GM10248 (cell line): ENCODE measurements around the gene AMFR.

Experiments used
- CTCF ChIA-PET: fragments of 300-600 bp; sonication (Branson Sonifier 250); formaldehyde crosslinking; extraction: SDS; loops from one replicate; lab custom pipeline; 2021; ENCODE audit warnings: antibody characterized with exemption; lab: Yijun Ruan, JAX
- POLR2A ChIA-PET: fragments of 350-650 bp; sonication (Branson Sonifier 250); formaldehyde crosslinking; extraction: SDS; loops from one replicate; lab custom pipeline; 2020; ENCODE audit warnings: antibody characterized with exemption; lab: Yijun Ruan, JAX
- DNase-seq: peaks from one replicate; pipeline ENCODE4 v3.0.0; 2012; ENCODE audit errors: extremely low spot score
- CTCF ChIP-seq: IDR thresholded peaks from 2 replicates; pipeline ENCODE4 v1.5.1; 2012; ENCODE audit warnings: mild to moderate bottlenecking, low read depth; ENCODE audit errors: extremely low read depth, missing control alignments, control extremely low read depth

Gene AMFR

GRCh38 chr16:56368545-56368944 lies 56.8 kb downstream of the AMFR start:
- POLR2A ChIA-PET: no interaction called here
- TF ChIP-seq CTCF: no peak
- CTCF ChIA-PET: interaction anchor here (0.9 to 1.3 kb wide), 3 partner anchors 11 to 33 kb away, joined by 3 to 4 read pairs (median 3); no protein-coding TSS in a partner anchor
- DNase-seq: no peak

DNA sequence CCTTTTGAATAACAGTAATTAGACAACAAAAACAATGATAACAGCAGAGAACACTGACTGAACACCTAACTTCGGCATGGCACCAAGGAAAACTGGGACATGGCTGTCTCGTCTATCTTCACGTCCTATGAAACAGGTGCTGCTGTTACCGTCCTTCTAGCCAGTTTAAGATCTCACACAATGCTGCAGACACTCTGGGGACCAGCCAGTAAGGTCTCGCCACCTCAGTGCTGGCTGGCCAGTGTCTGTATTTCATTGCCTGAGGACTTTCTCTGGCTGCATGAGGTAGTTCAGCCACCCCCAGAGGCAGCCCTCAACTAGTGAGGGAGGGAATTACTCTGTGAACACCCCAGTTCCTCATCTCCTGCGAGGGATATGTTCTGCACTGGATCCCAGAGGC lies 57.6 kb downstream of the AMFR start:
- peak; percentile 8 for DNase-seq
- ChIA-PET CTCF (interaction anchor here (1.3 kb wide), 1 partner anchor 11 kb away, joined by 5 read pairs; no protein-coding TSS in a partner anchor), POLR2A (no interaction called here)
- TF ChIP-seq CTCF: no peak

DNA sequence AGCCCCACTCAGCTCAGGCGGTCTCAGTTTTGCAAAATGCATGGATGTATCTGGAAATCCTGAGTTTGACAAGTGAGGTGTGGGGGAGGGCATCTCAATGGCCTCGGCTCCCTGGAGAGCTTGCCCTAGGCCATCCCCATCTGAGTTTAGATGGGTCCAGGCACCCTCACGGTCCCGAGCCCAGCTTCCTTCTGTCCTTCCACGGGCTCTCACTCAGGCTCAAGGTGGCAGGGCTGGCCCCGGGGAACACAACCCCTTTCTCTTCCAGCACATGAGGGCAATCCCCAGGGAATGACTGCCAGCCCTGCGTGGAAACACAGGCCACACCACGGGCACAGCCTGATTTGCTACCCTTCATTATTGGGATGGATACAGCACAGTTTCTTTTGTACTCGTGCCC lies 58.4 kb downstream of the AMFR start:
- no peak for TF ChIP-seq CTCF
- no peak for DNase-seq
- CTCF ChIA-PET: interaction anchor here (1.1 to 1.3 kb wide), 2 partner anchors 11 to 13 kb away, joined by 3 to 5 read pairs; no protein-coding TSS in a partner anchor
- POLR2A ChIA-PET: no interaction called here

DNA sequence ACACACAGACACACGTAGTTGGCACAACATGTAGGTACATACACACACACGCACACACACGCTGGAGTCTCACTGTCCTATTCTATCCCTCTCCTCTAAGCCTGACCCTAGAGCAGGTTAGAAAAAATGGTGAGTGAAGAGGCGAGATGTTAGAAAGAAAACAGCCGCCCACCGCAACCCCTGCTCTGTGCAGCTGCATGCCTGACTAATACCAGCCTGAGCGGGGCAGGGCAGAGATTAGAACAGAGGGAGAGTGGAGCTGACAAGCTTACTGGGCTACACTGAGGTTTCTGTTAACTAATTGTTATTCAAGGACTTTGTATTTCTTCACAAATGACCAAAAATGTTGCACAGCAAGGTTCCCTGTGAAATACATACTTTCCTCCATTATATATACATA lies 59.8 kb downstream of the AMFR start:
- peak; percentile 6 for DNase-seq
- no peak for TF ChIP-seq CTCF
- ChIA-PET POLR2A (no interaction called here), CTCF (interaction anchor here (1.0 to 2.4 kb wide), 2 partner anchors 9 to 47 kb away, joined by 3 to 9 read pairs; no protein-coding TSS in a partner anchor)

- CTCF ChIA-PET: interaction anchor here (1.0 to 2.4 kb wide), 2 partner anchors 9 to 47 kb away, joined by 3 to 9 read pairs; no protein-coding TSS in a partner anchor
- no peak for TF ChIP-seq CTCF
- peak; percentile 2 for DNase-seq
- POLR2A ChIA-PET: no interaction called here
Measured at GRCh38 chr16:56364865-56365264, 60.5 kb downstream of the AMFR start.

DNA sequence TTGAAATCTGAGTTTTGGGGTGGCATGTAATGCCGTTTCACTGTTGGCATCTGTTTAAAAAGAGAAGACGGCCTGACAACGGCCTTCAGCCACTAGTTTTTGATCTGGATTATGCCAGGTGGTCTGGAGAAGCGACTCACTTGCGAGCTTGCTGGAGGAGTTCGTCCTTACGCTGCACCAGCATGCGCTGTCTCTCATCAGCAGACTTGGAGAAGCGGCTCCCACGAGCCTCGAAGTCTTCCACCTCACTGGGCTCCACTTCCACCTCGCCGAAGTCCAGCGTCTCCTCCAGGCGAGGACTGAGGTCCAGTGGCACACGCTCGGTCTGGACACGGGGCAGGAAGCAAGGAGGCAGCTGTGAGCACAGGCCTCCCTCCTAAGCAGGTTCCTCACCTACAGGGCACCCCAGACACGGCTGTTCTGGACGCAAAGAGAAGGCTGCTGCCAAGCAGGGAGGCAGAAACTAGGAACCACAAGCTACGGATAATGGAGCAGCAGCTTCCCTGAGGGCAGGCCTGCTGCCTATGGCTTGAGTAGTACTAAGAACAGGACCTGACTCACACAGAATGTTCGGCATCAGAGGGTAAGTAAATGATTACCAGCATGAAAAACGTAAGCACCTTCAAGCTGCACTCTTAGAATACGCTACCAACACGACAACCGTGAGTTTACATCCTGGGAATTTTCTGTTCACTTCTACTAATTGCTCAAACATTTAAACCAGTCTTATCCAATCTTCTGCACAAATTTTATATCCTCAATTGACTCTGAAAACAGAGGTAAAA lies 61.4 kb downstream of the AMFR start:
- CTCF ChIA-PET: interaction anchor here (2.4 kb wide), 1 partner anchor 8 kb away, joined by 9 read pairs; no protein-coding TSS in a partner anchor

More for the DNA sequence above, 61.4 kb downstream of the AMFR start:
- POLR2A ChIA-PET: no interaction called here
- TF ChIP-seq CTCF: no peak
- peak; percentile 4 for DNase-seq
